IMR-90 (cell line): ENCODE measurements around the gene CGNL1. TPM values are rescaled to one million over a fixed set of nuclear protein-coding genes. Genes with fewer than 3 reads are reported as not detected.

Experiments used
- ATAC-seq: fragments of 200-7000 bp; cut with Tn5 transposase; 2 replicates; pipeline ENCODE4 v1.9.1; 2020; ENCODE audit warnings: low read depth, mild to moderate bottlenecking, moderate library complexity
- BruUV-seq: library from RNA; stranded (reverse); fragments of 400-500 nt; replicated peaks from 2 replicates; lab custom pipeline; 2021; lab: Mats Ljungman, UMichigan
- CTCF ChIA-PET: fragments of 300-600 bp; formaldehyde crosslinking; extraction: SDS; loops from one replicate; lab custom pipeline; 2021; ENCODE audit warnings: antibody characterized with exemption; lab: Yijun Ruan, JAX
- POLR2A ChIA-PET: fragments of 300-600 bp; sonication (Branson Sonifier 250); formaldehyde crosslinking; loops from one replicate; lab custom pipeline; 2022; ENCODE audit warnings: antibody characterized with exemption; ENCODE audit not compliant: unreplicated experiment; lab: Charles Lee
- DNase-seq: peaks from one replicate; pipeline ENCODE4 v3.0.0; 2013
- H2AFZ ChIP-seq: replicated peaks from 2 replicates; pipeline ENCODE3; 2013; ENCODE audit warnings: low read length, mild to moderate bottlenecking; ENCODE audit not compliant: poor library complexity
- H2AK5ac ChIP-seq: 2 replicates; pipeline ENCODE4 v1.6.1; 2013; ENCODE audit warnings: low read depth, low read length, inconsistent platforms
- H2AK9ac ChIP-seq: replicated peaks from 2 replicates; pipeline ENCODE3; 2013; ENCODE audit warnings: mild to moderate bottlenecking, low read depth, low read length, moderate library complexity; ENCODE audit not compliant: poor library complexity
- H2BK120ac ChIP-seq: 2 replicates; pipeline ENCODE4 v1.6.1; 2013; ENCODE audit warnings: low read depth, low read length, inconsistent platforms
- H2BK15ac ChIP-seq: 3 replicates; pipeline ENCODE4 v1.6.1; 2013; ENCODE audit warnings: low read depth, low read length, inconsistent platforms
- H2BK20ac ChIP-seq: 2 replicates; pipeline ENCODE4 v1.6.1; 2013; ENCODE audit warnings: low read depth, mild to moderate bottlenecking, inconsistent platforms, low read length, moderate library complexity
- H2BK5ac ChIP-seq: 2 replicates; pipeline ENCODE4 v1.6.1; 2013; ENCODE audit warnings: mild to moderate bottlenecking, low read depth, low read length, inconsistent platforms; ENCODE audit not compliant: poor library complexity, severe bottlenecking
- H3K14ac ChIP-seq: replicated peaks from 2 replicates; pipeline ENCODE4 v1.6.1; 2013; ENCODE audit warnings: low read depth, low read length, inconsistent platforms
- H3K18ac ChIP-seq: 2 replicates; pipeline ENCODE4 v1.6.1; 2013; ENCODE audit warnings: low read depth, low read length, control low read depth
- H3K23ac ChIP-seq: 2 replicates; pipeline ENCODE4 v1.6.1; 2013; ENCODE audit warnings: low read depth, low read length, inconsistent platforms
- H3K27ac ChIP-seq: 2 replicates; pipeline ENCODE4 v1.5.1; 2013; ENCODE audit warnings: mild to moderate bottlenecking, control low read depth, low read length; ENCODE audit not compliant: insufficient read depth
- H3K27me3 ChIP-seq: 2 replicates; pipeline ENCODE4 v1.6.1; 2013; ENCODE audit warnings: low read length; ENCODE audit not compliant: control insufficient read depth, insufficient read depth
- H3K36me3 ChIP-seq: 2 replicates; pipeline ENCODE4 v1.6.1; 2013; ENCODE audit warnings: low read length, mixed read lengths; ENCODE audit not compliant: control insufficient read depth, insufficient read depth
- H3K4ac ChIP-seq: 2 replicates; pipeline ENCODE4 v1.6.1; 2013; ENCODE audit warnings: low read depth, low read length, inconsistent platforms
- H3K4me1 ChIP-seq: 2 replicates; pipeline ENCODE4 v1.6.1; 2013; ENCODE audit warnings: low read length, mixed read lengths; ENCODE audit not compliant: control insufficient read depth, insufficient read depth
- H3K4me2 ChIP-seq: 2 replicates; pipeline ENCODE4 v1.6.1; 2013; ENCODE audit warnings: low read depth, mild to moderate bottlenecking, control low read depth, low read length, moderate library complexity
- H3K4me3 ChIP-seq: 2 replicates; pipeline ENCODE4 v1.5.1; 2013; ENCODE audit warnings: low read depth, mild to moderate bottlenecking, control low read depth, low read length, moderate library complexity; ENCODE audit not compliant: insufficient read depth
- H3K56ac ChIP-seq: 2 replicates; pipeline ENCODE4 v1.6.1; 2013; ENCODE audit warnings: low read length, inconsistent platforms; ENCODE audit not compliant: insufficient read depth; ENCODE audit errors: extremely low read depth
- H3K79me1 ChIP-seq, 2 experiments: 2 replicates each; pipeline ENCODE4 v1.6.1; 2013; ENCODE audit warnings: low read length in 2 of 2, inconsistent platforms in 1 of 2, low read depth in 1 of 2
- H3K9ac ChIP-seq: 2 replicates; pipeline ENCODE4 v1.6.1; 2013; ENCODE audit warnings: low read depth, low read length, control low read depth
- H3K9me1 ChIP-seq: 2 replicates; pipeline ENCODE4 v1.6.1; 2013; ENCODE audit warnings: low read length, inconsistent platforms; ENCODE audit not compliant: insufficient read depth
- H3K9me3 ChIP-seq: 2 replicates; pipeline ENCODE4 v1.6.1; 2013; ENCODE audit warnings: low read length; ENCODE audit not compliant: control insufficient read depth, insufficient read depth
- H4K20me1 ChIP-seq: 2 replicates; pipeline ENCODE4 v1.6.1; 2013; ENCODE audit warnings: low read length, inconsistent platforms; ENCODE audit not compliant: insufficient read depth
- H4K5ac ChIP-seq: 2 replicates; pipeline ENCODE4 v1.6.1; 2013; ENCODE audit warnings: mild to moderate bottlenecking, low read depth, low read length, control low read depth
- H4K8ac ChIP-seq, 2 experiments: 2 replicates each; pipeline ENCODE4 v1.6.1; 2013; ENCODE audit warnings: low read depth in 2 of 2, low read length in 2 of 2, control low read depth in 1 of 2, inconsistent platforms in 1 of 2
- H4K91ac ChIP-seq: 2 replicates; pipeline ENCODE4 v1.6.1; 2013; ENCODE audit warnings: low read depth, low read length, inconsistent platforms; ENCODE audit not compliant: insufficient read depth
- BHLHE40 ChIP-seq: fragments of 150-350 bp; IDR thresholded peaks from 2 replicates; pipeline ENCODE4 v1.6.1; 2016; ENCODE audit warnings: mild to moderate bottlenecking, low read depth, low read length
- CEBPB ChIP-seq: IDR thresholded peaks from 2 replicates; pipeline ENCODE4 v1.6.1; 2012; ENCODE audit warnings: low read depth, low read length, improper control_type of control experiment
- CTCF ChIP-seq: conservative IDR thresholded peaks from 2 replicates; pipeline ENCODE4 v1.5.1; 2012; ENCODE audit warnings: mild to moderate bottlenecking, low read depth, low read length, improper control_type of control experiment
- FOS ChIP-seq: fragments of 150-350 bp; IDR thresholded peaks from 2 replicates; pipeline ENCODE4 v1.6.1; 2016; ENCODE audit warnings: low read depth, low read length
- MAFK ChIP-seq: IDR thresholded peaks from 2 replicates; pipeline ENCODE4 v1.6.1; 2012; ENCODE audit warnings: low read depth, low read length, improper control_type of control experiment
- MAZ ChIP-seq: IDR thresholded peaks from 2 replicates; pipeline ENCODE4 v1.6.1; 2012; ENCODE audit warnings: low read depth, mild to moderate bottlenecking, low read length, improper control_type of control experiment, moderate library complexity, borderline replicate concordance
- MXI1 ChIP-seq: IDR thresholded peaks from 2 replicates; pipeline ENCODE4 v1.6.1; 2012; ENCODE audit warnings: low read depth, mild to moderate bottlenecking, low read length, moderate library complexity, borderline replicate concordance
- NFE2L2 ChIP-seq: fragments of 150-350 bp; IDR thresholded peaks from 2 replicates; pipeline ENCODE4 v1.6.1; 2016; ENCODE audit warnings: low read depth, mild to moderate bottlenecking, low read length
- POLR2A ChIP-seq: IDR thresholded peaks from 2 replicates; pipeline ENCODE4 v1.6.1; 2012; ENCODE audit warnings: mild to moderate bottlenecking, low read depth, low read length
- RAD21 ChIP-seq: IDR thresholded peaks from 2 replicates; pipeline ENCODE4 v1.6.1; 2012; ENCODE audit warnings: low read length, improper control_type of control experiment
- RCOR1 ChIP-seq: IDR thresholded peaks from 2 replicates; pipeline ENCODE4 v1.6.1; 2012; ENCODE audit warnings: mild to moderate bottlenecking, low read length, improper control_type of control experiment; ENCODE audit not compliant: insufficient replicate concordance
- RFX5 ChIP-seq: IDR thresholded peaks from 2 replicates; pipeline ENCODE4 v1.8.0; 2012; ENCODE audit warnings: low read depth, mild to moderate bottlenecking, low read length, moderate library complexity
- SMC3 ChIP-seq: fragments of 150-350 bp; IDR thresholded peaks from 2 replicates; pipeline ENCODE4 v1.6.1; 2016; ENCODE audit warnings: low read depth, mild to moderate bottlenecking, antibody characterized with exemption, low read length, moderate library complexity
- USF2 ChIP-seq: fragments of 150-350 bp; IDR thresholded peaks from 2 replicates; pipeline ENCODE4 v1.6.1; 2017; ENCODE audit warnings: mild to moderate bottlenecking, antibody characterized with exemption, low read length, low read depth
- WGBS, 2 experiments: methylation state at CpG; one replicate each; pipeline versions ENCODE4 v1.1.5 to v1.1.7; 2013; ENCODE audit warnings: missing lambda C conversion rate in 2 of 2; ENCODE audit not compliant: insufficient read length in 1 of 2; ENCODE audit errors: extremely low coverage in 2 of 2; 5-methylcytosine and 5-hydroxymethylcytosine counted together
- dilution Hi-C: fragments of 300-500 bp; cut with HindIII; formaldehyde crosslinking; loops from one replicate; pipeline ENCODE4 v1.14.3; 2018; ENCODE audit warnings: low sequenced_read_pairs; ENCODE audit not compliant: unreplicated experiment
- in situ Hi-C: fragments of 300-500 bp; cut with MboI; formaldehyde crosslinking; loops from 3 replicates; pipeline ENCODE4 v1.14.3; 2019; ENCODE audit warnings: low sequenced_read_pairs, inconsistent platforms, mixed read lengths
- intact Hi-C: fragments of 100-400 bp; cut with micrococcal nuclease; formaldehyde crosslinking; loops from 2 replicates; pipeline ENCODE4 v1.10.0; 2022
- polyA plus RNA-seq, 3 experiments: library from polyadenylated mRNA; depleted of rRNA; stranded (reverse); fragments of >200 nt; gene quantifications; 2 replicates each; pipeline ENCODE4 v1.2.3, GENCODE V29; 2012; ENCODE audit warnings: low replicate concordance in 1 of 3
- total RNA-seq: library from RNA; depleted of rRNA; stranded (reverse); fragments of >200 nt; gene quantifications from 2 replicates; pipeline ENCODE4 v1.2.3, GENCODE V29; 2012

Gene CGNL1
- total and polyA plus RNA-seq, 2 of the 4 experiments (the other 2 are of a cell fraction) = 0.07 to 0.18 TPM

DNA sequence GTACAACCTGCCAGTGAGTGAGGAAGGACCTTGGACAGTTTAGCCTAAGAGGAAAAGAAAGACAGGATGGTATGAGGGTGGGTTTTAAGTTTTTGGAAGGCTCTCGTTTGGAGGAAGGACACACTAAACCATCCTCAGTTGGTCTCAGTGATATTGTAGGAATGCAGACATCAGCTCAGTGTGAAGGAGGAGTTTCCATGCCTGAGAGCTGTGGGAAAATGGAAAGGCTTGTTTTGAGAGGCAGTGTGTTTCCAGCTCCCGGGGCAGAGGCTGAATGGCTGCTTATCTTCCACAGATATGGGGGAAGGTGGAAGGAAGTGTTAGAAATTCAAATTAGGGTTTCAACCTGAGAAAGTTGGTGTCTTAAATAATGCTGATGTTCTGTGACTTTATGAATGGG lies 125.8 kb downstream of the CGNL1 start:
- intact Hi-C loops = no loop called here
- Histone ChIP-seq H2AFZ (no peak overlapping the region), H3K4ac (no peak overlapping the region), H3K14ac (no peak overlapping the region), H3K9me1 (no peaks in the 10 kb centered on the region), H3K9me3 (no peaks in the 10 kb centered on the region), H4K8ac (no peak overlapping the region), H3K18ac (no peak overlapping the region), H3K27ac (no peak overlapping the region), H4K91ac (no peak overlapping the region), H2BK5ac (no peak overlapping the region), H3K56ac (no peak overlapping the region), H3K4me2 (no peak overlapping the region), H3K27me3 (no peaks in the 10 kb centered on the region), H2BK15ac (no peak overlapping the region), H2BK20ac (no peak overlapping the region), H2AK5ac (no peak overlapping the region), H3K23ac (no peak overlapping the region), H3K79me1 (no peaks in the 10 kb centered on the region), H4K5ac (no peak overlapping the region), H4K20me1 (no peaks in the 10 kb centered on the region), H3K4me1 (no peaks in the 10 kb centered on the region), H2BK120ac (no peak overlapping the region), H2AK9ac (no peak overlapping the region), H3K9ac (no peak overlapping the region), H3K4me3 (no peak overlapping the region), H3K36me3 (no peaks in the 10 kb centered on the region)
- TF ChIP-seq NFE2L2 (no peak), MAZ (no peak), POLR2A (no peak), USF2 (no peak), RFX5 (no peak), BHLHE40 (no peak), SMC3 (no peak), MXI1 (no peak), MAFK (no peak), CTCF (no peak), RAD21 (no peak), FOS (no peak), CEBPB (no peak), RCOR1 (no peak)
- POLR2A ChIA-PET = no interaction called here
- dilution Hi-C loops = no loop called here
- ATAC-seq = no peak
- CTCF ChIA-PET = no interaction called here
- WGBS, 2 experiments = 60% methylated on average over 2 of the region's 2 CpGs; no CpG with 5 or more reads in 1 of the 2 experiments
- BruUV-seq = no TSS peak
- no peak for DNase-seq
- in situ Hi-C loops = no loop called here
